ENCODE measurements around the gene GRIK4.

GRIK4 gene

DNA sequence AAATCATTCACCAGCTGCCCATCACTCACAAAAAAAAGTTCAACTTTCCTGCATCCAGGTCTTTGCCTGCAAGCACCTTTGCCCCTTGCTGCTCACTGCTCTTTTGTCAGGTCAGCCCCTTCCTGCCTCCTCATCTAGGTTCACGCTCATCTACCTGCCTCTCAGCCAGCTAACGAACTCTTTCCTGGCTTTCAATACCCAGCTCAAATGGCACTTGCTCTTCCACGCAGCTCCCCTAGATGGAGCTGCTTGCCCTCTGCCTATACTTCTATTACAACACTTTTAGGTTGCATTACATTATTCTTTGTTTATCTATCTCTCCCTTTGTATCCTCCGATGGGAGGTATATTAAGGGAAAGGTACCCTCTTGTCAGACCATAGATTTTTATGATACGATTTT is 433.5 kb downstream of the GRIK4 start:
- no peak for DNase-seq (ENCODE audit: low read depth in 2 of 2)

DNA sequence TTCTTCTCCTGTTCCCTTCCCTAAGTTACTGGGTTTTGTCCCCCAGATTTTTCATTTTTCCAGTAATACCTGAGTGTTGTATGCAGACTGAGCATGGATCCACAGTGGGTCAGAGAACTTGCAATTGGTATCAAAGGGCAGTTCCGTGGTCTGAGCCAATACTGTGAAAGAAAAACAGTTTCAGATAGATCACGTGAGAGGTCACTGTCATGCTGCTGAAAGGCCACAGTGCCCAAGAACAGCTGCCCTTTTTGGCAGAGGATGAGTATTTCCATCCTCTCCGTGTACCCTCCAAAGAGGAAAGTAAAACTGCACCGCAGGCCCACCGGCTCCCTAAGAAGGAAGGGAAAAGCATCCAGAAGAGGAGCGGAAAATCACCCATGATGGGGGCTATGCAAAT is 439.3 kb downstream of the GRIK4 start:
- no peak for DNase-seq (ENCODE audit: low read depth in 2 of 2)

DNA sequence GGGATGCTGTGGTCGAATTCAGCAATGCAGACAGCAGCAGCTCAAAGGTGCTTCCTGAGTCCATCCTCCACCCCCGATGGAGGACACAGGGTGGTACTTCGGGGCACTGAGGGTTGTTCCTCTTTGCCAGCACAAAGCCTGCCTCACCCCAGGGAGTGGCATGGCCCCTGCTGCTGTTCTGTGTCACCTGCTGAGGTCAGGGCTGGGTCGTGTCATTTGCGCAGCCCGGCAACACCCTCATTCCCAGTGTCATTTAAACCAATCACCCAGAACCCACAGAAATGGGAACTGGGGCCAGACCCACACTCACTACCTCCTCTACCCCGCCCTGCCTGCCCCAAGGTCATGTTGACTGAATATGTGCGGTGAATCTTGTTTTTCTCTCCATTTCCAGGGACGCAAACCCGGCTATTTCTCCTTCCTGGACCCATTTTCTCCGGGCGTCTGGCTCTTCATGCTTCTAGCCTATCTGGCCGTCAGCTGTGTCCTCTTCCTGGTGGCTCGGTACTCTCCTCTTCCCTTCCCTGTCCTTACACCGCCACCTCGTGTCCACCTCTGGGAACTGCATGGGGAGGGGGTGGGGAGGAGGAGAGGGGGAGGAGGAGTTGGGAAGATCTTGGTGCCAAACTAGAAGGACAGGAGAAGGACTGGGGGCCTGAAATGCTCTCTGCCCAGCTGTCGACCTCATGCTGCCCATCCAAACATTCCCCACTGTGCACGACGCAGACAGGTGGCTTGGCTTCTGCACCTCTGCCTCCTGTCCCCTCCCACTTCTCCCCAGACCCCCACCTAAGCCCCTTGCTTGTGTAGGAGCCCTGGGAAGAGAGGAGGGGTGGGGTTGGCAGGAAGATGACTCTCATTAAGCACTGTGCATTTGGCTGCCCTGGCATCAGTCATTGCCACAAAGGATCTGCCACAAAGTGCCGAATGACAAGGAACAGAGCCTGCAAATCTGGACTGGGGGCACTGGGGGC is 441.2 kb downstream of the GRIK4 start:
- no peak for DNase-seq (ENCODE audit: low read depth in 2 of 2)

GRCh38 chr11:120954381-120954780 is 442.8 kb downstream of the GRIK4 start:
- no peak for DNase-seq (ENCODE audit: low read depth in 2 of 2)

GRCh38 chr11:120956710-120957495 is 445.4 kb downstream of the GRIK4 start:
- no peak for DNase-seq (ENCODE audit: low read depth in 2 of 2)

DNA sequence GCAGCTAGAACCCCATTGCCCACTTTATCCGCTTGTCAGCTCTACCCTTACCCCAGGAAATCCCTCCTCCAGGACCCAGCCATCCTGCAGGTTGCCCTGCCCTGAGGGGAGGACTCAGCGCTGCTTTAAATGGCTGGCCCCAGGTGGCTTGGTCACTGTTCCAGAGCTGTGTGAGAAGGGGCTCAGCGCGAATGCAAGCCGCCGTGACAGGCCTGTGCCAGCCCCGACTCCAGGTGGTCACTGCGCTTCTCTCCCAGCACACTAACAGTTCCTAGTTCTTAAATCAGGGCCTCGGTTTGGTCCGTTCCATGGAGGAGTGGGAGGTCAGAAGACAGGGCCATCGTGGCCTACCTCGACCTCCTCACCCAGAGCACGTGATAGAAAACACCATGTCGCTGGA is 446.6 kb downstream of the GRIK4 start:
- DNase-seq (ENCODE audit: low read depth in 2 of 2), result no peak

DNA sequence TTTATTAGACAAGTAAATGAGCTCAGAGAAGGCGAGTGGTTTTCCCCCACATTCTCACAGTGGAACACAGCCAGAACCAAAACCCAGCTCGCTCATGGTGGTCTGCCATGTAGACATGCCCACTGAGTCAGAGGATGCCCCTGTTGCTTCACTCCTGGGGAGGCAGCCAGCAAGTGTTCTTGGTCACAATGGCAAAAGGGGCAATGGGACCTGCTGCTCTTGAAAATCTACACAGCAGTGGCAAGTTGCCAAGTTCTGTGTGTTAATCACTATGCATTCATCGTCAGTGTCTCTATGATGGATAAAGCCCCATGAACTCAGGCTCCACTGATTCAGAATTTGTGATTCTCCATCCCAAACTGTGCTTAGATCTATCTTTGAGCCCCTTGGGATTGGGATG is 447.6 kb downstream of the GRIK4 start:
- no peak for DNase-seq (ENCODE audit: low read depth in 2 of 2)

DNA sequence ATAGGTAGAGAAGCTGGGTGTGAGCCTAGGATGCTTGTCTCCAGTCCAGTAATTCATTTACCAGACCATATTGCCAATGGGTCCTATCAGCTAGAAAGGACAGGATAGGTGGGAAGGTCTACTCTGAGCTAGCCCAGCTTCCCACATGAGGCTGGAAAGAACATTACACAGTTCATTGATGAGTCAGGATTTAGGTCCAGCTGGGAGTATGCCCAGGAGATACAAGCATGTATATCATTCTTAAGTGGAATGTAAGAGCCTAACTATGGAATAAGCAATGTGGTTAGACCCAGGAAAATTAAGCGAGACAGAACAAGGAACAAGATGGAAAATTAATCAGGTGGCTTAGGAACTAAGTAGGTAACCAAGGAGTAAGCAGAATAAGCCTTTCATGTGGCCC is 453.3 kb downstream of the GRIK4 start:
- no peak for DNase-seq (ENCODE audit: low read depth in 2 of 2)

DNA sequence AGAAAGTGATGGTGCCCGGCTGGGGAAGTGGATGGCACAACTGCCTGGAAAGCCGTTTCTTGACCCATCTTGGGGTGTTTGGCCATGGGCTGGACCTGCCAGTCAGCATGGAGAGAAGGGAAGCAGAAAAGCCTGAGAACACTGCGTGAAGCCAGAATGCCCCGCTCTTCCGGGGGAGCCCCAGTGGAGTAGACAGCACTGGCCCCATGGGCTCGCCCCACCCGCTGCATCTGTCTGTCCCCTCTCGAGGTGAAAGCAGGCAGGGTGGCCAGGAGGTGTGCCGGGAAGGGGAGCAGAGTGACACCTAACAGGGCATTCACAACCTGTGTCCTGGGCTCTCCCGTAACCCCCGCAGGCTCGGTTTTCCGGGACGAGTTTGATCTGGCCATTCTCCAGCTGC is 455.3 kb downstream of the GRIK4 start:
- DNase-seq (ENCODE audit: low read depth in 2 of 2), result no peak

DNA sequence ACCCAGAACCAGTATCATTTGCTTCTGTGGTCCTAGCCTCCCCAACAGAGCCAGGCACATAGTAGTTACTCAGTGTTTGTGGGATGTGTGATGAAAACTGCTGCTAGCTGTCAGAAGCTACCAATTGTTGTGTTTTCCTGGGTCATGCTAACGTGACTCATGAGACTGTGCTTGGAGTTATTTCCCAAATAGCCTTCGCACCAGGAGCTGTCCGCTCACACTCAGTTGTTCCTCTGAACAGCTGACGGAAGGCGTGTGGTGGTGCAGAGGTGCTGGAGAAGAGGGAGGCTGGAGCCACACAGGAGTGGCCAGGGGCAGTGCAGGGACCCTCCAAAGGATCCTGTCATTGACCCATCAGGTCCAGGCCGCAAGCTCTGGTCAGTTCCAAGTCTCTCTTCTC is 458.4 kb downstream of the GRIK4 start:
- DNase-seq (ENCODE audit: low read depth in 2 of 2), result no peak

- no peak for DNase-seq (ENCODE audit: low read depth in 2 of 2)
These were observed 460.3 kb downstream of the GRIK4 start for GRCh38 chr11:120971825-120972224.

DNA sequence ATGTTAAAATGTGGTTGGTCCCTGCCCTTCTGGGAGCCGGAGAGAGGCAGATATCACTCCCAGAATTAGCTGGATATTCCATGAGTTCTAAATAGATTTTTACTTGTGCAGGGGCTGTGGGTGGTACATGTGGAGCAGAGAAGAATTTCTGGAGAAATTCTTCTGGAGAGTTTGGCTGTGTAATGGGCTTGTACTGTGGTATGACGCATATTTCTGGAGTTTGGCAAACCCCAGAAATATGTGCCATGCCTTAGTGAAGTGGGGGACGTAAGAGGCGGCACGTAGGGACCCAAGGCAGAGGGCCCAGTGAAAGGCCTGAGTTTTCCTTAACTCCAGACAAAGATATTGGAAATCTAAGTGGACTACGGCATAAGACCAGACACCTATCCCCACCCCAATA is 461.1 kb downstream of the GRIK4 start:
- DNase-seq (ENCODE audit: low read depth in 2 of 2), result no peak

DNA sequence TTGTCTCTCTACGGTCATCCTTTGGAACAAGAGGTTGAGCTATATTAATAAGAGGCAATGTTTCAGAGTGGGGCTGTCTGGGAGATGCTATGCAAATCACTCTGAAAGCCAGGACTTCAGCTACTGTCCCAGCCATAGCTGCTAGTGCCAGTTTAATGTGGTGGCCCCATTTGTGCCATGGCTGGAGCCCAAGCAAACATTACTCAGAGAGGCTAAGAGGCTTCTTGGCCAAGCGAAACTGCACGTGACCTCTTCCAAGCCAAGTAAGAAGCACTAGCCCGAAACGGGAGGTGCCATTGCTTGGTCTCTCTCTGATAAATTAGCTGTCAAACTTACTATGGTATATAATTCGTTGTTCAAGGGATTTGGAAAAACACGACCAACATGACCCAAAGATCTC is 462.0 kb downstream of the GRIK4 start:
- no peak for DNase-seq (ENCODE audit: low read depth in 2 of 2)

DNA sequence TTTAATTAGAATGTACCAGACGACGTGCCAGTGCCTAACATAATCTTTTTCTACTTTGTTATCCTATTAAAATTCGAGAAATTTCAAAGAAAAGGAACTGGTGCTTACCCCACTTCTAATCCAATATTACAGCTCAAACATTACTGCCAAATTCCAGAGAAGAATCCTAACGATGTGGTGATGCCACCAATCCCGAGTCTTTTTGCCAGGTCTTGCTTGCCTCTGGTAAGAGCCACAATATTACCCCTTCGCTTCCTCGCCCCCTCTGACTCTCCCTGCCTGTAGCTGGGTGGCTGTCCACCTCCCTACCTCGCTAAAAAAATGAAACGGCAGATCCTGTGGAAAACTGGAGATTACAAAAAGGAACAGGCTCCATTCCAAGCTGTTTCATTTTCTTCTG is 462.9 kb downstream of the GRIK4 start:
- DNase-seq (ENCODE audit: low read depth in 2 of 2), result no peak

DNA sequence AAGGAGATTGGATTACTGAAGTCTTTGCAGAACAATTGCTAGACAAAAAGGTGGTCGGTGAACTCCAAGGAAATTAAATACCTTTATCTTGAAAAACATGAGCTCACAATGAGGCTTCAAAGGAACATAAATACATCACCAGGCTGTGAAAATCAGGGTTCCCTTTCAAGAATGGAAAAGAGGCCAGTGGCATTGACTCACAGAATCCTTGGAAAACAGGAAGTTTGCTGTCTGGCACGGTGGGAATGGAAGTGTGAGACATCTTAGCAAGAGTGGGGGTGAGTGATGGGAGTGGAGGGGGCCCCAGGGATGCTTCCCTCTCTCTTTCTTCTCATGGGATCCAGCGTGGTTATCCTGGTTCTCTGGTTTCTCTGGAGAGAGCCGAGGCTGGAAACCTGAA is 463.4 kb downstream of the GRIK4 start:
- DNase-seq (ENCODE audit: low read depth in 2 of 2), result no peak

- DNase-seq (ENCODE audit: low read depth in 2 of 2), result no peak
These were observed 466.0 kb downstream of the GRIK4 start for GRCh38 chr11:120977266-120978137.

GRCh38 chr11:120978701-120979100 is 467.2 kb downstream of the GRIK4 start:
- no peak for DNase-seq (ENCODE audit: low read depth in 2 of 2)

DNA sequence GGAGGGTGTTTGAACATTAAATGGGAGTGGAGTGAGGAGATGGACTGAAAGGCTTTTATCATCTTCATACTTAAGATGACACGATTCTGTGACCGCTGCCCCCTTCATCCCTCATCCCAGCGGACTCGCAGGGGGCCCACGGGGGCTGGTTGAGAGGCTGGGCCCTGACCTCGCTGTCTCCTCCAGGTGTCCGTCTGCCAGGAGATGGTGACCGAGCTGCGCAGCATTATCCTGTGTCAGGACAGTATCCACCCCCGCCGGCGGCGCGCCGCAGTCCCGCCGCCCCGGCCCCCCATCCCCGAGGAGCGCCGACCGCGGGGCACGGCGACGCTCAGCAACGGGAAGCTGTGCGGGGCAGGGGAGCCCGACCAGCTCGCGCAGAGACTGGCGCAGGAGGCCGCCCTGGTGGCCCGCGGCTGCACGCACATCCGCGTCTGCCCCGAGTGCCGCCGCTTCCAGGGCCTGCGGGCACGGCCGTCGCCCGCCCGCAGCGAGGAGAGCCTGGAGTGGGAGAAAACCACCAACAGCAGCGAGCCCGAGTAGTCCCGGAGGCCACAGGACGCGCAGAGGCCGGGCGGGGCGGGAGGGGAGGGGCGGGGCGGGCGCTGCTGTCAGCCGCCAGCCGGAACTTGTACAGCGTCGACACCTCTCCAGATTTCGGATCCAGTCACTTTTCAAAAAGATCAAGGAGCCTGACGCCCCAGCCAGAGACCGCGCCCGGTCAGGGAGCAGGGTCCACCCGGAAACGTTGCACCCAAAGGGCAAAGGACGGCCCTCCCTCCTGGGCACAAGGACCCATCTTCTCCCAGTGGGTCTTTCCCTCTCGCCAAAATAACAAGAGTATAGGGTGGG is 474.4 kb downstream of the GRIK4 start:
- DNase-seq (ENCODE audit: low read depth in 2 of 2), result no peak

DNA sequence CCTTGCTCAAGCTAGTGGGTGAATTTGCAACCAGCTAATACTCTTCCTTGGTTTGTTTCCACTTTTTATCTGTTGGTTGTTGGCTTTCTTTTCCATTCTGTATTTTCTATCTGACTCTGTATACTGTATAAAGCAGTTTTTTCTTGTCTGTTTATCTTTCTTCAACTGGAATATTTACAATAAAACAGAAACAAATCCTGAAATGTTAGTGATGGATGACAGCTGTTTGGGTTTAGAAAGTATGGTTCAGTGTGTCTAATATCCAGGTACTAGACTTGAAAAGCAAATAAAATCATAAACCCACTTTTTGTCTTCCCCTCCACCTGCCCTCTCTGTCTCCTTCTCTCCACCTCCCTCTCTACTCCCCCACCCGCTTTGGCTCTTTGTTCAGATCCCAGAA is 477.1 kb downstream of the GRIK4 start:
- no peak for DNase-seq (ENCODE audit: low read depth in 2 of 2)

GRCh38 chr11:120991830-120992686 is 480.5 kb downstream of the GRIK4 start:
- no peak for DNase-seq (ENCODE audit: low read depth in 2 of 2)

Measured in stimulated activated CD8-positive, alpha-beta memory T cell treated with anti-CD3 and anti-CD28 coated beads, Interleukin-15, amount 100 ng/mL, for 4 hours (primary cell).